ENCODE data around the gene DOK3. TPM values are rescaled to one million over a fixed set of nuclear protein-coding genes. Genes with fewer than 3 reads are reported as not detected.

The DOK3 gene
- total and polyA plus RNA-seq, 2 experiments from 2014 or later, result 2.2 to 11.1 TPM

- Histone ChIP-seq H3K4me2 (no peak overlapping the region), H3K27me3 (ENCODE audit: insufficient read depth) (no peaks in the 10 kb centered on the region), H3K9me2 (ENCODE audit: insufficient read depth) (no peaks in the 10 kb centered on the region), H3K27ac (ENCODE audit: low read depth) (no peak overlapping the region), H4K20me1 (replicated peaks; ENCODE audit: insufficient read depth) (no peaks in the 10 kb centered on the region; the same call in 1 of the 2 replicates), H2AFZ (no peak overlapping the region), H3K4me1 (ENCODE audit: insufficient read depth) (no peaks in the 10 kb centered on the region), H3F3A (replicated peaks; ENCODE audit: low read depth) (0 out of 2 replicates have a peak, but pooled peaks cover 8% of the 10 kb centered on the region), H3K4me3 (no peak overlapping the region), H3K79me2 (replicated peaks; ENCODE audit: insufficient read depth) (no peaks in the 10 kb centered on the region), H3K36me3 (ENCODE audit: insufficient read depth) (peaks cover 6% of the 10 kb centered on the region; the same call in 1 of the 2 replicates)
- no peak for ATAC-seq
- DNase-seq (ENCODE audit: low spot score), result no peak
- H3K36me3 Mint-ChIP-seq (ENCODE audit: low read depth), result peaks cover 61% of the 10 kb centered on the region
- peaks cover 24% of the 10 kb centered on the region for H3K27me3 Mint-ChIP-seq (ENCODE audit: insufficient read depth, low read depth, poor library complexity)
- H3K9me3 Mint-ChIP-seq, result no peaks in the 10 kb centered on the region
- no peak overlapping the region; the same call in 2 of the 3 replicates for H3K4me3 Mint-ChIP-seq
- no peak for TF ChIP-seq JUNB (IDR thresholded peaks at IDR 0.05; ENCODE audit: unreplicated experiment)
- TF ChIP-seq CTCF (conservative IDR thresholded peaks at IDR 0.05; ENCODE audit: low read depth in 2 of 2), result no peak
- no peak for TF ChIP-seq ZNF331 (CRISPR knock-in tag; IDR thresholded peaks at IDR 0.05; ENCODE audit: low read depth)
- no peak for TF ChIP-seq NANOG (IDR thresholded peaks at IDR 0.05; ENCODE audit: borderline replicate concordance)
- TF ChIP-seq ETS1 (IDR thresholded peaks at IDR 0.05), result no peak
- TF ChIP-seq ZNF114 (CRISPR knock-in tag; IDR thresholded peaks at IDR 0.05), result no peak
- TF ChIP-seq REST (IDR thresholded peaks at IDR 0.05; ENCODE audit: unreplicated experiment), result no peak
- no peak for TF ChIP-seq STAT1 (IDR thresholded peaks at IDR 0.05; ENCODE audit: unreplicated experiment)
- no peak for TF ChIP-seq CREB1 (CRISPR knock-in tag; IDR thresholded peaks at IDR 0.05; ENCODE audit: low read depth)
- TF ChIP-seq EZH2 (IDR thresholded peaks at IDR 0.05; ENCODE audit: low read depth, unreplicated experiment), result no peak
- TF ChIP-seq POLR2AphosphoS5 (IDR thresholded peaks at IDR 0.05; ENCODE audit: low read depth), result no peak
- no peak for TF ChIP-seq ZNF462 (CRISPR knock-in tag; IDR thresholded peaks at IDR 0.05)
- no peak for TF ChIP-seq EZH2phosphoT487 (IDR thresholded peaks at IDR 0.05; ENCODE audit: unreplicated experiment)
- H3K27ac Mint-ChIP-seq, result no peak overlapping the region
- peaks cover 5% of the 10 kb centered on the region for H3K4me1 Mint-ChIP-seq
Observed at GRCh38 chr5:177483042-177483441, 26.6 kb downstream of the DOK3 start.
